ENCODE measurements around the gene BDKRB2. TPM values are rescaled to one million over a fixed set of nuclear protein-coding genes. Genes with fewer than 3 reads are reported as not detected.

BDKRB2 gene
- total and polyA plus RNA-seq, 2 of the 13 experiments (the other 11 are each of a cell fraction or from before 2014, with no cell fraction given) = 0.03 TPM; not detected in 1

DNA sequence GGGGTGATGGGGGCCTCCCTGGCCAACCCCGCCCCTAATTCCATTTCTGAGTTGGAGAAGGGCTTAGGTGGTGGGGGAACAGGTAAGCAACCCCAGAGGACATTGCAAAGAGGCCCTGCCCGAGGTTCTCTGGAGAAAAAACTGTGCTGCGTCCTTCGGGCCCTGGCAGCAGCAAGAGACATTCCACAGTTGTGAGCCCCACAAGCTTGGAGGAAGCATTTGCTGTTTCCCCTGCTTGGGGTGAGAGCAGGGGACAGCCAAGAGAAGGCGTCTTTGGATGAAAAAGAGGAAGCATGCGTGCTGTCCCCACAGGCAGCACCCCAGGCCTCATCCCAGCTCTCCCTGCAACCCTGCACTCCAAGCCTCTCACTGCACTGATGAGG, 1.3 kb downstream of the BDKRB2 start:
- Histone ChIP-seq H3K27me3 (ENCODE audit: control insufficient read depth in 1 of 2, insufficient read depth in 2 of 2, low read length in 2 of 2) (peaks cover 6 to 7% of the 10 kb centered on the region in 2 experiments; a peak in 3 of 5 replicates), H3K4me1 (ENCODE audit: insufficient read depth, low read length) (peaks cover 32% of the 10 kb centered on the region), H3K27ac (ENCODE audit: extremely low read length, insufficient read depth, low read length) (no peak overlapping the region), H3K4me2 (ENCODE audit: low read depth, low read length) (no peak overlapping the region), H3K9me3 (ENCODE audit: low read length) (no peaks in the 10 kb centered on the region), H2AFZ (ENCODE audit: low read length) (no peak overlapping the region), H3K79me2 (ENCODE audit: insufficient read depth, low read length) (no peaks in the 10 kb centered on the region), H3K4me3 (replicated peaks in 1 of 3; ENCODE audit: insufficient read depth in 1 of 3, low read depth in 2 of 3, low read length in 3 of 3) (no peak overlapping the region), H4K20me1 (ENCODE audit: insufficient read depth, low read length) (no peaks in the 10 kb centered on the region), H3K36me3 (replicated peaks in 1 of 2; ENCODE audit: control insufficient read depth in 1 of 2, insufficient read depth in 2 of 2, low read length in 2 of 2) (no peaks in the 10 kb centered on the region), H3K9ac (ENCODE audit: insufficient read depth, low read depth, low read length) (no peak overlapping the region)
- no TSS peak for BruUV-seq (replicated peaks)
- no peak for FAIRE-seq
- ATAC-seq = no peak
- WGBS (ENCODE audit: low lambda C conversion rate) = 16% methylated on average over 4 of the region's 6 CpGs
- TF ChIP-seq ZFP36L2 (CRISPR knock-in tag; IDR thresholded peaks at IDR 0.05) = no peak
- TF ChIP-seq ZNF713 (CRISPR knock-in tag; IDR thresholded peaks at IDR 0.05) = no peak
- TF ChIP-seq RARG (CRISPR knock-in tag; IDR thresholded peaks at IDR 0.05; ENCODE audit: low read depth) = no peak
- TF ChIP-seq ZKSCAN8 (CRISPR knock-in tag; IDR thresholded peaks at IDR 0.05; ENCODE audit: borderline replicate concordance) = no peak
- TF ChIP-seq PHF21A (CRISPR knock-in tag; IDR thresholded peaks at IDR 0.05) = no peak
- TF ChIP-seq ZNF282 (IDR thresholded peaks at IDR 0.05; ENCODE audit: partially characterized antibody) = no peak
- no peak for TF ChIP-seq ZMYM2 (CRISPR knock-in tag; IDR thresholded peaks at IDR 0.05)
- no peak for TF ChIP-seq ZNF329 (CRISPR knock-in tag; IDR thresholded peaks at IDR 0.05; ENCODE audit: low read depth)
- TF ChIP-seq ZBTB8A (CRISPR knock-in tag; IDR thresholded peaks at IDR 0.05; ENCODE audit: borderline replicate concordance, low read depth) = no peak
- no peak for TF ChIP-seq SSRP1 (CRISPR knock-in tag; IDR thresholded peaks at IDR 0.05)
- TF ChIP-seq ZNF709 (CRISPR knock-in tag; IDR thresholded peaks at IDR 0.05) = no peak
- no peak for TF ChIP-seq ZSCAN25 (CRISPR knock-in tag; IDR thresholded peaks at IDR 0.05)
- TF ChIP-seq GFI1 (CRISPR knock-in tag; IDR thresholded peaks at IDR 0.05; ENCODE audit: borderline replicate concordance) = no peak
- no peak for TF ChIP-seq KAT8 (CRISPR knock-in tag; IDR thresholded peaks at IDR 0.05)
- no peak for TF ChIP-seq ZC3H4 (CRISPR knock-in tag; IDR thresholded peaks at IDR 0.05; ENCODE audit: borderline replicate concordance)
- TF ChIP-seq ZBTB38 (CRISPR knock-in tag; IDR thresholded peaks at IDR 0.05) = no peak
- no peak for TF ChIP-seq FOXK2 (IDR thresholded peaks at IDR 0.05)
- TF ChIP-seq ZNF235 (CRISPR knock-in tag; IDR thresholded peaks at IDR 0.05; ENCODE audit: borderline replicate concordance) = no peak
- TF ChIP-seq YY1 (IDR thresholded peaks at IDR 0.05; ENCODE audit: insufficient read depth, insufficient replicate concordance, low read depth, low read length) = no peak
- DNase-seq (ENCODE audit: low spot score) = no peak
- in situ Hi-C loops (cut with HindIII; ENCODE audit: extremely low pct_ligation_motif_present, low pct_unique_long_range_greater_than_20kb) = no loop called here
- ChIA-PET POLR2A (no interaction called here), CTCF (ENCODE audit: low intra/inter-chr PET ratio, low total read pairs) (no interaction called here)
- intact Hi-C loops (cut with micrococcal nuclease; ENCODE audit: unreplicated experiment) = loop anchor here (10.0 kb wide), 1 partner anchor 59 kb away; no protein-coding TSS in a partner anchor
